Right lobe of liver (tissue), 6 donors: ENCODE data around the gene TPRN. TPM values are rescaled to one million over a fixed set of nuclear protein-coding genes. Genes with fewer than 3 reads are reported as not detected.

ENCODE experiments used
- ATAC-seq, 4 donors: fragments of 200-7000 bp; cut with Tn5 transposase; one replicate each; pipeline ENCODE4 v1.9.1; 2020; ENCODE audit warnings: mild to moderate bottlenecking in 4 of 4, moderate library complexity in 4 of 4
- DNase-seq, 3 donors: peaks; one replicate each; pipeline ENCODE4 v3.0.0-alpha.2; 2020
- H3K27ac ChIP-seq, 3 donors: fragments of 200-600 bp; one replicate each; pipeline ENCODE4 v1.8.0; 2022
- H3K27me3 ChIP-seq, 2 donors: fragments of 200-600 bp; one replicate each; pipeline ENCODE4 v1.8.0; 2022
- H3K36me3 ChIP-seq, 4 donors: fragments of 200-600 bp; sonication (generic) in 1 of 4; one replicate each; pipeline versions ENCODE4 v1.5.1 to v1.8.0; 2017 to 2022; ENCODE audit warnings: control low read depth in 1 of 4
- H3K4me1 ChIP-seq, 4 donors: fragments of 200-600 bp; sonication (generic) in 1 of 4; one replicate each; pipeline versions ENCODE4 v1.5.1 to v1.8.0; 2017 to 2022; ENCODE audit warnings: control low read depth in 1 of 4
- H3K4me3 ChIP-seq, 3 donors: fragments of 200-600 bp; one replicate each; pipeline ENCODE4 v1.8.0; 2022
- H3K9me3 ChIP-seq, 4 donors: fragments of 200-600 bp; sonication (generic) in 1 of 4; one replicate each; pipeline versions ENCODE4 v1.5.1 to v1.8.0; 2017 to 2022; ENCODE audit warnings: control low read depth in 1 of 4
- CTCF ChIP-seq, 4 donors: fragments of 200-600 bp in 3 of 4; fragments of 450-650 bp in 1 of 4; IDR thresholded peaks; one replicate each; pipeline versions ENCODE4 v1.5.1 to v1.8.0; 2016 to 2022; ENCODE audit warnings: antibody characterized with exemption in 4 of 4, mild to moderate bottlenecking in 2 of 4
- POLR2A ChIP-seq: fragments of 450-650 bp; IDR thresholded peaks from one replicate; pipeline ENCODE4 v1.6.1; 2017; ENCODE audit warnings: antibody characterized with exemption, mild to moderate bottlenecking
- WGBS: methylation state at CpG from one replicate; pipeline ENCODE4 v1.1.6; 2018; ENCODE audit warnings: low coverage, low lambda C conversion rate; ENCODE audit not compliant: insufficient coverage; ENCODE audit errors: missing lambda C conversion rate; 5-methylcytosine and 5-hydroxymethylcytosine counted together
- intact Hi-C, 2 donors: fragments of 100-400 bp; cut with DNase I; formaldehyde crosslinking; loops; one replicate each; pipeline versions ENCODE4 v1.11.2 to v1.14.1; 2022
- total RNA-seq, 6 experiments: library from RNA; depleted of rRNA in 2 of 6; stranded (reverse); fragments of >200 nt in 2 of 6; fragmentation: NEBNext Ultra II Directional in 3 of 6; extraction: Animal tissue kit (Norgen Biotek cat#: 25700) in 3 of 6; gene quantifications; one replicate each; pipeline versions ENCODE4 v1.1.0 to v1.2.4, GENCODE V29; 2016 to 2023
- donor health status: DM: no; HTN: yes; CAD: no.
- donor health status: DM: no; HTN: no; CAD: no.
- donor health status: DM: no; HTN: no; CAD: no.
- donor health status: DM: no; HTN: yes; CAD: no.
- donor health status: DM: no; HTN: yes; CAD: no.

Gene TPRN
- total RNA-seq, 6 experiments from 2014 or later = 12.1 to 28.9 (median 18.1) TPM

GRCh38 chr9:137191691-137192447, 8.7 kb downstream of the TPRN start:
- ATAC-seq (no peak), DNase-seq (no peak)
- H3K9me3 ChIP-seq = no peaks in the 10 kb centered on the region
- no peak overlapping the region for H3K4me3 ChIP-seq
- TF ChIP-seq CTCF (IDR thresholded peaks at IDR 0.05) (no peak), POLR2A (no peak)
- peaks cover 0 to 59% (median 28%) of the 10 kb centered on the region in 4 donors for H3K4me1 ChIP-seq
- intact Hi-C loops = no loop called here
- H3K27me3 ChIP-seq = no peaks in the 10 kb centered on the region
- peaks cover 0 to 10% (median 0%) of the 10 kb centered on the region in 4 donors for H3K36me3 ChIP-seq
- H3K27ac ChIP-seq = no peak overlapping the region
- whole genome bisulfite sequencing = 40% methylated on average over 1 of the region's 22 CpGs

GRCh38 chr9:137191245-137191644, 9.3 kb downstream of the TPRN start:
- Histone ChIP-seq H3K9me3 (no peaks in the 10 kb centered on the region), H3K27me3 (no peaks in the 10 kb centered on the region), H3K36me3 (peaks cover 0 to 10% (median 0%) of the 10 kb centered on the region in 4 donors), H3K4me3 (no peak overlapping the region), H3K4me1 (peaks cover 0 to 58% (median 28%) of the 10 kb centered on the region in 4 donors), H3K27ac (no peak overlapping the region)
- no peak for ATAC-seq
- no peak for TF ChIP-seq POLR2A
- no peak for TF ChIP-seq CTCF (IDR thresholded peaks at IDR 0.05)
- DNase-seq = no peak
- intact Hi-C loops = no loop called here
- 60% methylated on average over 2 of the region's 3 CpGs for WGBS

GRCh38 chr9:137190315-137190856, 10.2 kb downstream of the TPRN start:
- H3K9me3 ChIP-seq = no peaks in the 10 kb centered on the region
- no peak overlapping the region for H3K4me3 ChIP-seq
- peaks cover 0 to 17% (median 4%) of the 10 kb centered on the region in 4 donors for H3K36me3 ChIP-seq
- intact Hi-C loops = no loop called here
- TF ChIP-seq POLR2A (no peak), CTCF (IDR thresholded peaks at IDR 0.05) (no peak)
- ATAC-seq = no peak
- no peak for DNase-seq
- H3K4me1 ChIP-seq = peaks cover 0 to 50% (median 23%) of the 10 kb centered on the region in 4 donors
- H3K27me3 ChIP-seq = no peaks in the 10 kb centered on the region
- H3K27ac ChIP-seq = no peak overlapping the region
- 78% methylated on average over 3 of the region's 9 CpGs for WGBS

- TF ChIP-seq POLR2A = no peak
- no peak for TF ChIP-seq CTCF (IDR thresholded peaks at IDR 0.05)
- Histone ChIP-seq H3K36me3 (peaks cover 0 to 17% (median 4%) of the 10 kb centered on the region in 4 donors), H3K4me1 (peaks cover 0 to 42% (median 19%) of the 10 kb centered on the region in 4 donors), H3K27ac (peak overlapping the region; percentile 85 to 92 (median 91)), H3K27me3 (no peaks in the 10 kb centered on the region), H3K9me3 (no peaks in the 10 kb centered on the region), H3K4me3 (peak overlapping the region; percentile 90 to 100 (median 98))
- WGBS = 14% methylated on average over 8 of the region's 23 CpGs
- peak in 2 of 4 donors; percentile 3 to 20 for ATAC-seq
- intact Hi-C loops = loop anchor here in 1 of 2 donors (10.0 kb wide), 1 partner anchor 45 kb away; the partner anchor contains the start of gene SLC34A3
- no peak for DNase-seq
Observed at GRCh38 chr9:137189297-137190295, 10.9 kb downstream of the TPRN start.
